Activated CD8-positive, alpha-beta memory T cell treated with anti-CD3 and anti-CD28 coated beads for 4 hours (primary cell): ENCODE data around the gene TRANK1.
"Not testable (repeated sequence)": the region's sequence is repeated elsewhere in the genome, so short reads cannot be mapped to it uniquely, and the experiment has no call there.

Experiments used
- DNase-seq, 2 donors: peaks; one replicate each; pipeline ENCODE4 v3.0.0-alpha.2; 2020; ENCODE audit warnings: low read depth in 2 of 2

Gene TRANK1

GRCh38 chr3:36919439-36920160 lies 25.3 kb downstream of the TRANK1 start:
- no peak for DNase-seq

GRCh38 chr3:36918050-36918449 lies 26.8 kb downstream of the TRANK1 start:
- no peak for DNase-seq

- DNase-seq: peak in 1 of 2 donors; percentile 11
Measured at GRCh38 chr3:36911990-36912804, 32.7 kb downstream of the TRANK1 start.

- no peak for DNase-seq
Measured at GRCh38 chr3:36909666-36910065, 35.2 kb downstream of the TRANK1 start.

- DNase-seq: no peak
Measured at GRCh38 chr3:36909181-36909580, 35.7 kb downstream of the TRANK1 start.

GRCh38 chr3:36908647-36909180 lies 36.1 kb downstream of the TRANK1 start:
- DNase-seq: no peak

GRCh38 chr3:36907911-36908646 lies 36.8 kb downstream of the TRANK1 start:
- peak; percentile 28 to 45 for DNase-seq

GRCh38 chr3:36906504-36907149 lies 38.2 kb downstream of the TRANK1 start:
- no peak for DNase-seq

GRCh38 chr3:36905545-36905944 lies 39.3 kb downstream of the TRANK1 start:
- DNase-seq: no peak

GRCh38 chr3:36904641-36905040 lies 40.2 kb downstream of the TRANK1 start:
- no peak for DNase-seq

- DNase-seq: not testable (repeated sequence)
Measured at GRCh38 chr3:36904065-36904464, 40.8 kb downstream of the TRANK1 start.

GRCh38 chr3:36903119-36903882 lies 41.6 kb downstream of the TRANK1 start:
- DNase-seq: no peak

GRCh38 chr3:36901588-36901987 lies 43.3 kb downstream of the TRANK1 start:
- DNase-seq: no peak

GRCh38 chr3:36900474-36901443 lies 44.1 kb downstream of the TRANK1 start:
- DNase-seq: no peak

GRCh38 chr3:36895496-36896409 lies 49.1 kb downstream of the TRANK1 start:
- DNase-seq: no peak

- no peak for DNase-seq
Measured at GRCh38 chr3:36894914-36895313, 49.9 kb downstream of the TRANK1 start.

GRCh38 chr3:36893826-36894225 lies 51.0 kb downstream of the TRANK1 start:
- DNase-seq: no peak

- DNase-seq: no peak
Measured at GRCh38 chr3:36893137-36893557, 51.7 kb downstream of the TRANK1 start.
